ENCODE results near the gene SLC22A23.

SLC22A23 gene

DNA sequence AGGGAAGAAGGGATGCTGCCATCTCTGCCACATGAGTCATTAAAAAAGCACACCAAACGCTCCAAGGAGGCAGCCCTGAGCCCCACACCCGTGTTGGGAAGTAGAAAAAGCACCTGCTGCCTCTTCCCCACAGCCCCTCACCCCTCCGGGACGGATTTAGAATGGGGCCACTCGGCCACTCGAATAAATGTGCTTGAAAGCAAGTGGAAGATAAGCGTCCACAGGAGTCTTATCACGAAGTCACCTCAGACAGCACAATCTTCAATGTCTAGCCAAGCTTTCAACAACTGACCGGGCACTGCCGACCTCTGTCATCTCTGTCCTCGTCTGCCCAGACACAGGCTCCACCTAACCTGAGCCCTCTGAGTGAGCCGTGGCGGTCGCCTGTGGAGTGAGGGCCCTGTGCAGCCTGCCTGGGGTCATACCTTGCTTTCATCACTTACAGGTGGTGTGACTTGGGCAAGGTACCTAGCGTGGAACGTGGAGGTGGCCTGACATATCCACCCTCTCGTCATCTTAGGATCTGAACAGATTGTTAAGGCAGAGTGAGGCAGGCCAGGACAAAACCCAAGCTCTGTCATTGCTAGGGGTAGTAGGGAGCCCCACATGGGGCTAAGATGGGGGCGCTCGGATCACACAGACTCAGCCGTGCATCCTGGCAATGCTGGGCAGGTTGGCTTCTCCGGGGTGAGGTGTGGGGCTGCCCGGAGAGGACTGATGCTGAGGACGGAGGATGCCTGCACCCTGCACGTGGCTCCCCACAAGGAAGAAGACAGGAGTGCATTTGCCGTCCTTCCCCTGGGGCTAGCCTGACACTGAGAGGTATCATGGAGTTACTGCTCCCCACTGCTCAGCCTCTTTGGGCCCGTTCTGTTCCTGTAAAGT, 163.3 kb downstream of the SLC22A23 start:
- DNase-seq = no peak

GRCh38 chr6:3292431-3293197, 164.2 kb downstream of the SLC22A23 start:
- no peak for DNase-seq

DNA sequence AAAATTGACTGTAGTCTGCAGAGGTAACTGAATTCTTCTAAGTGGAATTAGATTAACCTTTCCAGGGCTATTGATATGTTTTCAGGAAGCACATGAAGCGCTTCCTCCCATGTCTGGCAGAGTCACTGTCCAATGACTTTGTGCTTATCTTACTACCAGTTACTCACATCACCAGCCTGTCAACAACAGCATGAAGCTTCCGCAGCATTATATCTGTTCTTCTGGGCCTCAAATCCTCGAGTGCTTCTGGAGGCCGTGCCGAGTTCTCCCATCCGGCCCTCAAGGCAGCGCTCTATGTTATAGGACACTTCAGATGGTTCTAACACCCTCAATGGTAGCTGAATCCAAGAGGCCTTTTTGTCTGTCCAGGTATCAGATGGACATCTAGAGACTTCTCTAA, 164.9 kb downstream of the SLC22A23 start:
- no peak for DNase-seq

- no peak for DNase-seq
These were observed 165.5 kb downstream of the SLC22A23 start for GRCh38 chr6:3291346-3291745.

GRCh38 chr6:3290931-3291211, 166.0 kb downstream of the SLC22A23 start:
- no peak for DNase-seq

GRCh38 chr6:3290149-3290930, 166.5 kb downstream of the SLC22A23 start:
- DNase-seq = no peak

- DNase-seq = no peak
These were observed 167.2 kb downstream of the SLC22A23 start for GRCh38 chr6:3289664-3290055.

DNA sequence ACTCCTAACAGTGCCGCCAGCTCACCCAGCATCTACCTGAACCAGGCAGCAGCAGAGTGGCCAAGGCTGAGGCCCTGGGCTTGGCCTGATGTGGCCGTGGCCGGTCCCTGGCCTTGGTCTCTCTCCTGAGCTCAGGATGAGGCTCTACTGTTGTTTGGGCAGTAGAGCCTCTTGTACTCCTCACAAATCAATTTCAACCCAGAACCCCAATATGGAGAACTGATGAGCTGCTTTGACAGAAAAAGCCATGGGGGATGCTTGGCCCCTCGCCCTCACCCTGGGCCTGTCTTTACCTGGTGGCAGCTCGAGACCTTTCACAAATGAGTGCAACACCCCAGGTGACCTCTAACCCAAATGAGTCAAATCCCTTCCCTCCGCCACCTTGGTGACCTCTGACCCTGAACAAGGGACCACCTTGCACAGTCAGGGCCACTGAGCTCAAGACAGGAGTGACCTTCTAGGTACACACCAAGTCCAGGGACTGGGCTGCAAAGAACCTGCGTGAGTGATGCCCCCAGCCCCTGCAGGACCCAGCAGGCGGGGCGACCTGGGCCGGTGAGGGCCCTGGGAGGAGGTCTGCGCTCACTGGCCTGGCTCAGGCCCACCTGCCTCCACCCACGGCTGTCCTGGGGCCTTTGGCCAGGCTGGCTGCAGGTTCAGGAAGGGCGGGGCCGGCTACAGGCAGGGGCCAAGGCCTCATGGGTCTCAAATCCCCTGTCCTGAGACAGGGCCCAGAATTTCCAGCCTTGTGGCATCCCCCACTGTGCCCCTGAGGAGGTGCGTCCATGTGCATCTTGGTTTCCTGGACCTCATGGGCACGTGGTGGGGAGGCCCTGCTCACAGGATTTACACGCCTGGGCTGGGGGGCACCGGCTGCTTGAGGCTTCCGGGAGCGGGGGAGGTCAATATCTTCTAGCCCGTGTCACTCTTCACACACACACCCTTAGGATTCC, 167.9 kb downstream of the SLC22A23 start:
- DNase-seq = no peak

- no peak for DNase-seq
These were observed 168.7 kb downstream of the SLC22A23 start for GRCh38 chr6:3287976-3288707.

- no peak for DNase-seq
These were observed 169.5 kb downstream of the SLC22A23 start for GRCh38 chr6:3287308-3287707.

DNA sequence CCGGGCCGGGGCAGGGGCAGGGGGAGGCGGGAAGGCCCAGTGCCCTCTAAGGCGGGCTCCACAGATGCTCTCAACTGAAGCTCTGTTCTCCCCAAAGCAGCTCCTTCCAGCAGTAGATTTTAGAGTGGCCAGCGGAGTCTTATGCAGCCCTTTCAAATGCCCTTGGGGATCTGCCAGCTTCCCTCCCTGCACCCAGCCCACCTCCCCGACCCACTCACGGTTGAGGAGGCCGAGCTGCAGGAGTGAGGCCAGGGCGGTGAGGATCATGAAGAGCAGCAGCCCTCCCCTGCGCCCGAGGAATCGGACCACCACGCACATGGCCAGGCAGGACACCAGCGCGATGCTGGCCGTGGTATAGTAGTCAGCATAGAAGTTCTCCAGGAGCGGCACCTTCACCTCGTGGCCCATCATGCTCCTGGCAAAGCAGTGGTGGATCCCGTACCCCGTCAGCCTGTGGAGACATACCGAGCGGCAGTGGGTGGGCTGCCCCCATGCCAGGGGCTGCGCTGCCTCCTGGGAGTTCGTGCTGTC, 170.1 kb downstream of the SLC22A23 start:
- DNase-seq = no peak

GRCh38 chr6:3285732-3286131, 171.1 kb downstream of the SLC22A23 start:
- no peak for DNase-seq

GRCh38 chr6:3285049-3285639, 171.7 kb downstream of the SLC22A23 start:
- DNase-seq = no peak

GRCh38 chr6:3284436-3284876, 172.4 kb downstream of the SLC22A23 start:
- DNase-seq = no peak

- no peak for DNase-seq
These were observed 173.0 kb downstream of the SLC22A23 start for GRCh38 chr6:3283641-3284435.

DNA sequence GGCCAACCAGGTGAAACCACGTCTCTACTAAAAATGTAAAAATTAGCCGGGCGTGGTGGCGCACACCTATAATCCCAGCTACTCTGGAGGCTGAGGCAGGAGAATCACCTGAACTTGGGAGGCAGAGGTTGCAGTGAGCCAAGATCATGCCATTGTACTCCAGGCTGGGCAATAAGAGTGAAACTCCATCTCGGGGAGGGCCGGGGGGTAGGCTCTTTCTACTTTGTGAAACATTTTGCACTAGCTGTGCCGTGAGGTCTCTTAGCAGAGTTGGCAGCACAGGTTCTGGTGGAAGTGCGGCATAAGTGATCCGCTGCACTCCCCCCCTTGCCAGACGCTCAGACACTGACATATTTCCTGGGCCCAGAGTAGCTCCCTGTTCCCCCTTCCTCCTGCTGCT, 173.6 kb downstream of the SLC22A23 start:
- DNase-seq = no peak

GRCh38 chr6:3282476-3283236, 174.2 kb downstream of the SLC22A23 start:
- no peak for DNase-seq

- no peak for DNase-seq
These were observed 175.0 kb downstream of the SLC22A23 start for GRCh38 chr6:3281631-3282475.

Data from NCI-H2081 treated with DMSO at 0.1 percent for 48 hours (cell line).